Lower leg skin (tissue), 4 donors: Measurements from ENCODE around the gene ALOX5AP. TPM values are rescaled to one million over a fixed set of nuclear protein-coding genes. Genes with fewer than 3 reads are reported as not detected.

Experiments
- DNase-seq, 2 donors: peaks; one replicate each; pipeline ENCODE4 v3.0.0-alpha.2; 2019; ENCODE audit warnings: low spot score in 2 of 2
- H3K4me3 ChIP-seq: fragments of 200-600 bp; sonication (generic); 2 replicates; pipeline ENCODE4 v1.5.1; 2017; ENCODE audit warnings: mild to moderate bottlenecking, low read depth; ENCODE audit not compliant: poor library complexity, severe bottlenecking
- CTCF ChIP-seq, 3 donors: fragments of 450-650 bp; IDR thresholded peaks; one replicate each; pipeline ENCODE4 v1.5.1; 2016; ENCODE audit warnings: antibody characterized with exemption in 3 of 3, mild to moderate bottlenecking in 3 of 3, moderate library complexity in 2 of 3
- POLR2A ChIP-seq, 2 donors: fragments of 450-650 bp; IDR thresholded peaks; one replicate each; pipeline ENCODE4 v1.6.1; 2016 to 2017; ENCODE audit warnings: antibody characterized with exemption in 2 of 2, mild to moderate bottlenecking in 1 of 2, moderate library complexity in 1 of 2
- WGBS, 2 donors: methylation state at CpG; one replicate each; pipeline ENCODE4 v1.1.5; 2018; 5-methylcytosine and 5-hydroxymethylcytosine counted together
- intact Hi-C: fragments of 100-400 bp; cut with DNase I; formaldehyde crosslinking; loops from one replicate; pipeline ENCODE4 v1.15.0; 2023; ENCODE audit warnings: low total_unique reads
- total RNA-seq, 4 donors: library from RNA; depleted of rRNA; stranded (reverse); fragments of >200 nt; gene quantifications; one replicate each; pipeline ENCODE4 v1.1.0, GENCODE V29; 2016

Gene ALOX5AP
- total RNA-seq, 4 donors from 2014 or later: 4.2 to 10.9 (median 6.2) TPM

GRCh38 chr13:30800107-30800506, 64.8 kb downstream of the ALOX5AP start:
- WGBS, 2 donors: 81 to 89% methylated on average over 2 of the region's 2 CpGs
- TF ChIP-seq POLR2A (IDR thresholded peaks at IDR 0.05): no peak
- no peak for TF ChIP-seq CTCF (IDR thresholded peaks at IDR 0.05)
- H3K4me3 ChIP-seq: no peak overlapping the region
- DNase-seq: no peak
- intact Hi-C loops: no loop called here

GRCh38 chr13:30802501-30802900, 67.2 kb downstream of the ALOX5AP start:
- intact Hi-C loops: no loop called here
- WGBS, 2 donors: 67 to 76% methylated on average over 5 of the region's 5 CpGs

GRCh38 chr13:30802953-30803478, 67.7 kb downstream of the ALOX5AP start:
- TF ChIP-seq CTCF (IDR thresholded peaks at IDR 0.05): peak in 1 of 3 donors; percentile 80
- no peak for TF ChIP-seq POLR2A (IDR thresholded peaks at IDR 0.05)
- DNase-seq: peak; percentile 83 to 97
- 15 to 16% methylated on average over 32 of the region's 32 CpGs for WGBS, 2 donors
- intact Hi-C loops: no loop called here
- H3K4me3 ChIP-seq: no peak overlapping the region

More at GRCh38 chr13:30802501-30802900, 67.2 kb downstream of the ALOX5AP start:
- no peak for DNase-seq
- TF ChIP-seq CTCF (IDR thresholded peaks at IDR 0.05) (no peak), POLR2A (IDR thresholded peaks at IDR 0.05) (no peak)
- no peak overlapping the region for H3K4me3 ChIP-seq

- intact Hi-C loops: no loop called here
- WGBS, 2 donors: 83 to 89% methylated on average over 1 to 5 of the region's 5 CpGs
- DNase-seq: peak in 1 of 2 donors; percentile 81
- TF ChIP-seq POLR2A (IDR thresholded peaks at IDR 0.05) (no peak), CTCF (IDR thresholded peaks at IDR 0.05) (no peak)
- no peak overlapping the region for H3K4me3 ChIP-seq
These were observed 68.4 kb downstream of the ALOX5AP start for GRCh38 chr13:30803749-30804148.

- DNase-seq: peak in 1 of 2 donors; percentile 66
- WGBS, 2 donors: 89% methylated on average over 5 of the region's 5 CpGs
- intact Hi-C loops: no loop called here
- TF ChIP-seq POLR2A (IDR thresholded peaks at IDR 0.05) (no peak), CTCF (IDR thresholded peaks at IDR 0.05) (no peak)
- H3K4me3 ChIP-seq: no peak overlapping the region
These were observed 69.1 kb downstream of the ALOX5AP start for GRCh38 chr13:30804474-30804873.

- no peak overlapping the region for H3K4me3 ChIP-seq
- TF ChIP-seq POLR2A (IDR thresholded peaks at IDR 0.05): no peak
- TF ChIP-seq CTCF (IDR thresholded peaks at IDR 0.05): no peak
- 75 to 83% methylated on average over 4 of the region's 4 CpGs for WGBS, 2 donors
- intact Hi-C loops: no loop called here
- peak in 1 of 2 donors; percentile 49 for DNase-seq
These were observed 69.8 kb downstream of the ALOX5AP start for GRCh38 chr13:30805132-30805537.
